Loucy (cell line): Measurements from ENCODE around the gene CD1D.

Experiments
- CTCF ChIP-seq: fragments of 200-600 bp; sonication (generic); conservative IDR thresholded peaks from 2 replicates; pipeline ENCODE4 v1.5.1; 2014; ENCODE audit warnings: mild to moderate bottlenecking, antibody characterized with exemption, low read length
- EZH2phosphoT487 ChIP-seq: fragments of 200-600 bp; IDR thresholded peaks from 2 replicates; pipeline ENCODE4 v1.6.1; 2018; ENCODE audit warnings: antibody characterized with exemption, mild to moderate bottlenecking, moderate library complexity, borderline replicate concordance

GRCh38 chr1:158131217-158131616, 49.5 kb upstream of the CD1D start:
- TF ChIP-seq CTCF (no peak), EZH2phosphoT487 (no peak)
